A549 (cell line): ENCODE results near the gene CLDN11. TPM values are rescaled to one million over a fixed set of nuclear protein-coding genes. Genes with fewer than 3 reads are reported as not detected.

ENCODE experiments used
- ATAC-seq, 2 experiments: fragments of 200-7000 bp in 1 of 2; fragments of >200 bp in 1 of 2; cut with Nextera tagmentation in 1 of 2; cut with Tn5 transposase in 1 of 2; 3 replicates each; pipeline versions ENCODE4 v1.8.0 to v1.9.1; 2018 to 2020; ENCODE audit warnings: mild to moderate bottlenecking in 1 of 2, moderate library complexity in 1 of 2
- CTCF ChIA-PET: fragments of 300-600 bp; sonication (Branson Sonifier 250); formaldehyde crosslinking; extraction: SDS; loops from one replicate; lab custom pipeline; 2021; ENCODE audit warnings: antibody characterized with exemption, inconsistent platforms; lab: Yijun Ruan, JAX
- POLR2A ChIA-PET: fragments of 350-600 bp; formaldehyde crosslinking; extraction: SDS; loops from one replicate; lab custom pipeline; 2021; ENCODE audit warnings: antibody characterized with exemption, inconsistent platforms; lab: Yijun Ruan, JAX
- DNase-seq, 2 experiments: peaks; one replicate each; pipeline versions ENCODE4 v3.0.0 to v3.0.0-alpha.2; 2011 to 2016; ENCODE audit warnings: low read depth in 1 of 2, low spot score in 1 of 2
- FAIRE-seq: peaks from 2 replicates; lab custom pipeline; 2011; peaks lifted over from hg19 to GRCh38; lab: Jason Lieb, UNC
- H3K27ac ChIP-seq, 2 experiments: fragments of >200 bp; sonication (Bioruptor Twin); formaldehyde crosslinking; 3 replicates each; pipeline ENCODE4 v1.5.1; 2016 to 2017
- H3K4me1 ChIP-seq: fragments of >200 bp; sonication (Bioruptor Twin); formaldehyde crosslinking; 3 replicates; pipeline ENCODE4 v1.6.1; 2016
- H3K4me2 ChIP-seq: fragments of >200 bp; sonication (Bioruptor Twin); formaldehyde crosslinking; 3 replicates; pipeline ENCODE4 v1.6.1; 2016
- H3K4me3 ChIP-seq: fragments of >200 bp; sonication (Bioruptor Twin); formaldehyde crosslinking; 3 replicates; pipeline ENCODE4 v1.5.1; 2016
- H3K9me3 ChIP-seq: fragments of >200 bp; sonication (Bioruptor Twin); formaldehyde crosslinking; 3 replicates; pipeline ENCODE4 v1.6.1; 2016
- CEBPB ChIP-seq, 2 experiments: fragments of >200 bp in 1 of 2; sonication (Bioruptor Twin) in 1 of 2; formaldehyde crosslinking in 1 of 2; IDR thresholded peaks; 2 replicates each; pipeline ENCODE4 v1.6.1; 2012 to 2016
- CHD2 ChIP-seq: fragments of 150-350 bp; IDR thresholded peaks from 2 replicates; pipeline ENCODE4 v1.6.1; 2014; ENCODE audit warnings: low read length; ENCODE audit not compliant: partially characterized antibody
- E2F6 ChIP-seq: IDR thresholded peaks from 2 replicates; pipeline ENCODE4 v1.6.1; 2012; ENCODE audit warnings: low read depth, borderline replicate concordance
- EHF ChIP-seq: fragments of 250-450 bp; sonication (Bioruptor Pico); IDR thresholded peaks from 2 replicates; pipeline ENCODE4 v1.5.0; 2020; ENCODE audit warnings: mild to moderate bottlenecking
- ELK1 ChIP-seq: fragments of 150-350 bp; IDR thresholded peaks from 2 replicates; pipeline ENCODE4 v1.6.1; 2014; ENCODE audit warnings: low read depth, mild to moderate bottlenecking, low read length
- FOSB ChIP-seq: fragments of 250-450 bp; sonication (Bioruptor Pico); IDR thresholded peaks from 2 replicates; pipeline ENCODE4 v1.5.0; 2020; ENCODE audit warnings: mild to moderate bottlenecking, moderate library complexity
- FOSL2 ChIP-seq, 2 experiments: fragments of 450-650 bp in 1 of 2; fragments of >200 bp in 1 of 2; sonication (Bioruptor Twin) in 1 of 2; formaldehyde crosslinking; IDR thresholded peaks; 2 replicates each; pipeline versions ENCODE4 v1.5.0 to v1.6.1; 2016 to 2020; ENCODE audit warnings: mild to moderate bottlenecking in 1 of 2, moderate library complexity in 1 of 2
- FOXS1 ChIP-seq: fragments of 250-450 bp; sonication (Bioruptor Pico); IDR thresholded peaks from 2 replicates; pipeline ENCODE4 v1.5.0; 2020; ENCODE audit warnings: mild to moderate bottlenecking, moderate library complexity
- HES2 ChIP-seq: fragments of >200 bp; sonication (Bioruptor Twin); formaldehyde crosslinking; IDR thresholded peaks from 2 replicates; pipeline ENCODE4 v1.6.1; 2016
- HEYL ChIP-seq: fragments of 250-450 bp; sonication (Bioruptor Pico); IDR thresholded peaks from 2 replicates; pipeline ENCODE4 v1.8.0; 2021; ENCODE audit warnings: mild to moderate bottlenecking, moderate library complexity
- HOXB13 ChIP-seq: fragments of 250-450 bp; sonication (Bioruptor Pico); IDR thresholded peaks from 2 replicates; pipeline ENCODE4 v1.5.0; 2020; ENCODE audit warnings: low read depth, mild to moderate bottlenecking, moderate library complexity
- JUNB ChIP-seq: fragments of >200 bp; sonication (Bioruptor Twin); formaldehyde crosslinking; IDR thresholded peaks from 2 replicates; pipeline ENCODE4 v1.6.1; 2016
- KDM5A ChIP-seq: fragments of 200-600 bp; sonication (generic); IDR thresholded peaks from 2 replicates; pipeline ENCODE4 v1.6.1; 2016; ENCODE audit warnings: antibody characterized with exemption, mild to moderate bottlenecking
- MAZ ChIP-seq: fragments of 150-350 bp; IDR thresholded peaks from 2 replicates; pipeline ENCODE4 v1.6.1; 2014; ENCODE audit warnings: antibody characterized with exemption, low read depth, low read length, borderline replicate concordance
- POLR2A ChIP-seq: IDR thresholded peaks from 2 replicates; pipeline ENCODE4 v1.6.1; 2012; ENCODE audit warnings: mild to moderate bottlenecking, low read length
- RARB ChIP-seq: fragments of 250-450 bp; sonication (Bioruptor Pico); IDR thresholded peaks from 2 replicates; pipeline ENCODE4 v1.8.0; 2021; ENCODE audit warnings: mild to moderate bottlenecking, moderate library complexity
- SMC3 ChIP-seq: fragments of >200 bp; sonication (Bioruptor Twin); formaldehyde crosslinking; IDR thresholded peaks from 3 replicates; pipeline ENCODE4 v1.6.1; 2018; ENCODE audit warnings: inconsistent platforms
- USF2 ChIP-seq: fragments of 450-650 bp; IDR thresholded peaks from 2 replicates; pipeline ENCODE4 v1.6.1; 2014; ENCODE audit warnings: antibody characterized with exemption
- ZC3H11A ChIP-seq: fragments of 450-650 bp; IDR thresholded peaks from 2 replicates; pipeline ENCODE4 v1.6.1; 2014; ENCODE audit warnings: antibody characterized with exemption, mild to moderate bottlenecking
- ZSCAN20 ChIP-seq: fragments of 250-450 bp; sonication (Bioruptor Pico); IDR thresholded peaks from 2 replicates; pipeline ENCODE4 v1.8.0; 2022; ENCODE audit warnings: mild to moderate bottlenecking, moderate library complexity
- WGBS: methylation state at CpG from one replicate; pipeline ENCODE4 v1.1.6; 2017; ENCODE audit errors: missing lambda C conversion rate; 5-methylcytosine and 5-hydroxymethylcytosine counted together
- polyA plus RNA-seq, 4 experiments: library from polyadenylated mRNA; depleted of rRNA in 3 of 4; stranded (reverse); fragments of >200 nt; fragmentation: RNase III in 1 of 4; extraction: RNeasy Plus Mini Kit Qiagen cat#74134 plus additional on column Dnase treatment in 1 of 4; gene quantifications; 2 replicates in 3 of 4; 3 replicates in 1 of 4; pipeline ENCODE4 v1.2.3, GENCODE V29; 2011 to 2017

Gene CLDN11
- polyA plus RNA-seq, 2 of the 4 experiments (the other 2 are of a cell fraction): 0.44 to 0.56 TPM

- CTCF ChIA-PET: interaction anchor here (1.2 to 1.5 kb wide), 2 partner anchors 35 to 335 kb away, joined by 3 to 5 read pairs; no protein-coding TSS in a partner anchor
- Histone ChIP-seq H3K9me3 (no peaks in the 10 kb centered on the region), H3K4me2 (no peak overlapping the region), H3K27ac (no peak overlapping the region), H3K4me1 (no peaks in the 10 kb centered on the region; the same call in 2 of the 3 replicates), H3K4me3 (no peak overlapping the region)
- 62% methylated on average over 6 of the region's 6 CpGs for WGBS
- ATAC-seq (no peak), DNase-seq (no peak), FAIRE-seq (no peak)
- POLR2A ChIA-PET: no interaction called here
- TF ChIP-seq KDM5A (no peak), ZSCAN20 (CRISPR knock-in tag) (no peak), FOSL2 (IDR thresholded peaks at IDR 0.05) (no peak), FOSL2 (CRISPR knock-in tag; IDR thresholded peaks at IDR 0.05) (no peak), USF2 (no peak), HEYL (CRISPR knock-in tag) (no peak)
These were observed 57.6 kb downstream of the CLDN11 start for GRCh38 chr3:170476291-170476690.

- Histone ChIP-seq H3K9me3 (no peaks in the 10 kb centered on the region), H3K4me2 (no peak overlapping the region), H3K4me1 (no peaks in the 10 kb centered on the region), H3K4me3 (no peak overlapping the region), H3K27ac (no peak overlapping the region)
- CTCF ChIA-PET: interaction anchor here (1.2 to 1.5 kb wide), 3 partner anchors 37 to 334 kb away, joined by 3 to 5 read pairs (median 3); no protein-coding TSS in a partner anchor
- DNase-seq (no peak), ATAC-seq (no peak), FAIRE-seq (no peak)
- no peak for TF ChIP-seq JUNB
- TF ChIP-seq FOXS1: no peak
- no peak for TF ChIP-seq POLR2A
- TF ChIP-seq ELK1: no peak
- no peak for TF ChIP-seq MAZ
- no peak for TF ChIP-seq RARB (CRISPR knock-in tag)
- no peak for TF ChIP-seq HOXB13 (CRISPR knock-in tag)
- TF ChIP-seq ZC3H11A: no peak
- TF ChIP-seq CHD2: no peak
- no peak for TF ChIP-seq EHF (CRISPR knock-in tag)
- WGBS: 76% methylated on average over 2 of the region's 2 CpGs
- POLR2A ChIA-PET: no interaction called here
These were observed 58.7 kb downstream of the CLDN11 start for GRCh38 chr3:170477395-170477794.

- ChIA-PET POLR2A (no interaction called here), CTCF (interaction anchor here (0.9 to 1.6 kb wide), 4 partner anchors 11 to 330 kb away, joined by 3 to 4 read pairs (median 3); no protein-coding TSS in a partner anchor)
These were observed 61.4 kb downstream of the CLDN11 start for GRCh38 chr3:170480111-170480510.

More at GRCh38 chr3:170480111-170480510, 61.4 kb downstream of the CLDN11 start:
- no peak for ATAC-seq
- Histone ChIP-seq H3K27ac (no peak overlapping the region), H3K9me3 (no peaks in the 10 kb centered on the region), H3K4me3 (no peak overlapping the region), H3K4me2 (no peak overlapping the region), H3K4me1 (no peaks in the 10 kb centered on the region)
- no peak for DNase-seq
- TF ChIP-seq CEBPB (IDR thresholded peaks at IDR 0.05) (no peak), FOSB (CRISPR knock-in tag) (no peak), SMC3 (no peak), HES2 (no peak), E2F6 (no peak)
- no peak for FAIRE-seq
- 78% methylated on average over 4 of the region's 4 CpGs for WGBS
